Measurements from ENCODE around the gene CAMK2D.

CAMK2D gene

GRCh38 chr4:113603911-113604310 lies 157.6 kb downstream of the CAMK2D start:
- no peak for DNase-seq

GRCh38 chr4:113602646-113603228 lies 158.8 kb downstream of the CAMK2D start:
- DNase-seq: no peak

DNA sequence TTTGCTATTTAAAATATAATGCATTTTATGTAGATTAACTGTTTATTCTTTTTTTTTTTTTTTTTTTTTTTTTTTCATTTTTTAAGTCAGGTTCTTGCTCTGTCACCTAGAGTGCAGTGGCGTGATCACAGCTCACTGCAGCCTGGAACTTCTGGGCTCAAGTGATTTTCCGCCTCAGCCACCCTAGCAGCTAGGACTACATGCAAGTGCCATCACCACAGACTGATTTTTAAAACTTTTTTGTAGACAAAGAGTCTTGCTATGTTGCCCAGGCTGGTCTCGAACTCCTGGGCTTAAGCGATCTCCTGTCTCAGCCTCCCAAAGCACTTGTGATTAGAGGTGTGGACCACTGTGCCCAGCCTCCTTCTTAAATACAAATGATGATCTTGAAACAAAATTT lies 159.9 kb downstream of the CAMK2D start:
- no peak for DNase-seq

GRCh38 chr4:113596396-113596795 lies 165.1 kb downstream of the CAMK2D start:
- no peak for DNase-seq

DNA sequence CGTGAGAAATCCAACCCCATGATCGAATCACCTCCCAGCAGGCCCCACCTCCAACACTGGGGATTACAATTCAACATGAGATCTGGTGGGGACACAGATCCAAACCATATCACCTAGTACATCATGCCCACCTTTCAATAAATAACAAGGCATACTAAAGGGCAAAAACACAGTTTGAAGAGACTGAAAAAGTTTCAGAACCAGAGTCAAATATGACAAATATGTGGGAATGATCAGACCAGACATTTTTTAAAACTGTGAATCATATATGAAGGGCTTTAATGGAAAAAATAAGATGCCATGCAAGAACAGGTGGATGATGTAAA lies 167.3 kb downstream of the CAMK2D start:
- no peak for DNase-seq

GRCh38 chr4:113593400-113594230 lies 167.9 kb downstream of the CAMK2D start:
- no peak for DNase-seq

GRCh38 chr4:113591982-113592381 lies 169.6 kb downstream of the CAMK2D start:
- no peak for DNase-seq

- peak; percentile 20 for DNase-seq
Measured at GRCh38 chr4:113588895-113589668, 172.5 kb downstream of the CAMK2D start.

DNA sequence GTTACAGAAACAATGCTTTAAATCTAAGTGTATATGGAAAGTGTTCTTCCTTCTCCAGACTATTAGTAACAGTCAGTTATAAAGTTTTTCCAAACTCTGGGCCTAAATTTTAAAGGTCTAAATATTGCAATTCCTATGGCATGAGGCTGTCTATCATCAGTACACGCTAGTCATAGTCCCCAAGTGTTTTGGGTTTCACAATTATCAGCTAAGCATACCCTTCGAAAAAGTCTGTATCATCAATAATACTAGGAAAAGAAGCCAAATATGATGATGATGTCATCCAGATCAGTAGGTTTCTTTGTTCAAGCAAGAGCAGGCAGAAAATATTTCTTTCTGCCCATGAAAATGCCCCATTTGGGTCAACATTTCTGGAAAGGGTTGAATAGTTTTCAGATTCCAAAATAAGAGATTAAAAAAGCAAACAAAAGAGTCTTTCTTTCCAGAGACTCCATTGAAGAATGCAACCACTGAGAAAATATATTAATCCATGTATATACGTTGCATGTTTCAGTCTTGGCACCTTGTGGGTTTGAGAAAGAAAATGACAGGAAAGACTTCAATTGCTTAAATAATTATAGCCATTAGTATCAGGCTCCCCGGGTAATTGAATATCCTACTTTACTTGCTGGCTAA lies 173.8 kb downstream of the CAMK2D start:
- DNase-seq: no peak

DNA sequence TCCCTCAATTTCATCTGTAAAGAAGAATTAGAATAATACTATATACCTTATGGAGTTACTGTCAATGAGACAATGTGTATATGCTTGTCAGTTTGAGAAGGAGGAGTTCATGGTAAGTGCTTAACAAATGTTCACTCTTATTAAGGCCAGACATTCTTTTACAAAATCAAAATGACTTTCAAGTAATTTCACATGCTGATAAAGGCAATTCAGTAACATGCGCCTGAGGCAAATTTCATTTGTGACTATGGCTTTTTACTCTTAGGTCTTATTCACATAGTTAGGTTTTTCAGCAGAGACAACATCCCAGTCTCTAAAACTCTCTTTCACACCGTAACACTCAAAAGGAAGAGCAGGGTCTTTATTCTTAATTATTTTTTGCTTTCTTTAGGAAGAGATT lies 174.4 kb downstream of the CAMK2D start:
- no peak for DNase-seq

GRCh38 chr4:113586072-113586471 lies 175.5 kb downstream of the CAMK2D start:
- no peak for DNase-seq

DNA sequence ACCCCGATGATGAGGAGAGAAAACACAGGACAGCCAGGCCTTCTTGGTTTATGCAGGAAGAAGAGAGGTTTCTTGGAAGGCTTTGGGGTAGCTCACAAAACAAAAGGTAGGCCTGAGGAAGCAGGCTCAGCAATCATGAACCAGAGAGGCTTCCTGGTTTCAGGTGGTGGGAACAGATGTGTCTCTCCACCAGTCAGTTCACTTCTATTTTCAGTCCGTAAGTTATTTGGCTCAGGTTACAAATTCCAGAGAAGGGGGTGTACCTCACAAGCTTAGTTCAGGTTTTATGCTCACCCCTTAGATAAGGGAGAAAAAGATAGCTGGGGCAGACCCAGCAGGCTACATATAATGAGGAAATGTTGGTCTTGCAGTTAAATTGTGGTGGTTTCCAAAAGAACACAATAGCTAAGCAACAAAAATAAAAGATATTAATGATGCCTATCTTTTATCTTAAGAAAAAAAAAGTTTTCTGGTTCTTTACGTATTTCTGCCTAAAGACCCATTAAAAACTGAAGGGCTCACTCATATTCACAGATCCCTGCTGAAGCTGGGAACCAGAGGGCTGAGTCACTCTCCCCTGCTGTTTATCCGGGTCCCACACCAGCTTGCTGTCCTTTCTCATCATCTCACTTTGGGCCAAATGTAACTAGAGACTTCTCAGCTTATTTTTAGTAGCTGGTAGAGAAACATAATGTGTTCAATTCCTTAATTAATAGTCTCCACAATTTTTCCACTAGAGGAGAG lies 177.0 kb downstream of the CAMK2D start:
- DNase-seq: no peak

DNA sequence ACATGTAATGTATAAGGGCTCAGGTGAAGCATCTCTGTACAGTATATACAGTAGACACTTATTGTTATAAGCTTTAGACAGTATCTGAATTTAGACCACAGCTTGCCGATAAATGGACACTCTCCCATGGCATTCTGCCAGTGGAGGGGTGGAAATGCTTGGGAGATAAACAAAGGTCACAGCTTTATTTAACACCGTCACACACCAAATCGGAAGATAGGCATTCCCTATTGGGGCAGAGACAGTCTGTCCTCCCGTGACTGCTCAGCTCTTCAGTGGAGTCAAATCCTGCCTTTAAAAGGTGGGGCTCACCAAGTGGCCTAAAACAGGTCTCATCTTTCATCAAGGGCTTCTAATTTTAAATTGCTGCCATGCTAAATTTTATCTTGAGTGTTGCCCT lies 178.8 kb downstream of the CAMK2D start:
- no peak for DNase-seq

GRCh38 chr4:113579360-113579759 lies 182.2 kb downstream of the CAMK2D start:
- DNase-seq: no peak

GRCh38 chr4:113576947-113577678 lies 184.4 kb downstream of the CAMK2D start:
- DNase-seq: no peak

DNA sequence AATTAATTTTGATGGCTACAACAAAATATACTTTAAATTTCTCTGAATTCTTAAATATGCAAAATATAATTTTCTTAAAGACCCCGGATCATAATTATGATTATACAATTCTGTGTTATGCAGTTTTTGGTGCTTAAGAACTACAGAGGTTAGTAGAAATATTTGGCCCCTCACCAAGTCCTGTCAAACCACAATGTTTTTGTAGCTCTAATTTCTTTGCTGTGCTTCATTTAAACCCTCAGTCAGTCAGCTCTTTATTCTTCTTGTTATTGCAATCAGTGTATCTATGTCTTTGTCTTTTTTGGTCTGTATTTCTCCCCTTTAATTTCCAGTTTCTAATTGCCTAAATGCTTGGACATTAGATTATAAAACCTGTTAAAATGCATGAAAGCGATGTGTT lies 186.1 kb downstream of the CAMK2D start:
- DNase-seq: no peak

GRCh38 chr4:113574636-113575103 lies 186.9 kb downstream of the CAMK2D start:
- no peak for DNase-seq

- no peak for DNase-seq
Measured at GRCh38 chr4:113572620-113573019, 188.9 kb downstream of the CAMK2D start.

DNA sequence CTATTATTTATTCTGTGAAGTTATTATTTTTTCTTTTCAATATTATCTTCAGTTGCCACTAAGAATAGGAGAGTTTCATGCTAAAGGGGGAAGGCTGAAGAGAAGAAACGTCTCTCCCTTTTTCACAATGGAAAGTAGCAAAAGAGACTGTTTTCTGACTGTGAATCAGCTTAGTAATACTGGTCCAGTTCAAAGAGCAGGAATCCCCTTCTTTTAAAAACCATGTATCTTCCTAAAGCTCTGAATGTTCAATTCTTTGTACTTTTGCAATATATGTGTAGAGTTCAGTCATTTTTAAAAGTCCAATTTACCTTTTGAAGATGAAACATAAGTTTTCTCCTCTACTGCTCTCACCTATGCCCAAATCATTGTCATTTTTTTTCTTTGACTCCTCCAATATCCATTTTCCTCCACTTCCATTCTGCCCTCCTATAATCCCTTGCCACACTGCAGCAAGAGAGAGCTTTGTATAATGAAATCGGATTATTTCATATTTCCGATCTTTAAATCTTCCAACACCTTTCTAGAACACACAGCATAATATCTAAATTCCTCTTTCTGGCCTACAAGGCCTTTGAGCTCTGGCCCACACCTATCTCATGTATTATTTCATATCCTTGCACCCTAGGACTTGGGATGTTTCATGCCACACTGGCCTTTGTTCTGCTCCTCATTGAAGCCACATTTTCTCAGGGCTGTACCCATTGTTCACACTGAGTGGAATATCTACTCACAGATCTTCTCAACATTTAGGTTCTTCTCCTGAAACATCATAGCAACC lies 195.3 kb downstream of the CAMK2D start:
- DNase-seq: peak; percentile 15

DNA sequence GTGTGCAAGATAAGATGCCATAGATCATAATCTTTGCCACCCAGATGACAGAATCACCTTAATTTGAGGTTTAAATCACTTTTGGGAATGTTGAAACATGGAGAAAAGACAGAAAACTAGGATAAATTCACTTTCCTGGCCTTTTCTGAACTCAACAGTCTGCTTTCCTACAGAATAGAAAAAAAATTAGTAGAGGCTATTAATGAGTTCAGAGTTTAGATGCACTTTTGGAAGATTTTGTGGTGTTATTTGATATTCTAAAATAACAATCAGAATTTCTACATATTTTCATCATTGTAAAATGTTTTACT lies 195.9 kb downstream of the CAMK2D start:
- no peak for DNase-seq

GRCh38 chr4:113564493-113564892 lies 197.0 kb downstream of the CAMK2D start:
- no peak for DNase-seq

All from activated CD4-positive, alpha-beta T cell treated with anti-CD3 and anti-CD28 coated beads, Interleukin-10, Interleukin-2, amounts not matched to agents 100 ng/mL and 50 ng/mL, durations not matched to agents 16 hours and 8 hours (primary cell).